GM19099 (cell line): Measurements from ENCODE around the gene CFAP65.

Experiments used
- POLR2A ChIP-seq: IDR thresholded peaks from 3 replicates; pipeline ENCODE4 v1.6.1; 2011; ENCODE audit warnings: low read depth; ENCODE audit not compliant: insufficient read length; ENCODE audit errors: extremely low read depth

Gene CFAP65

GRCh38 chr2:218953366-218953954 lies 87.9 kb downstream of the CFAP65 start:
- no peak for TF ChIP-seq POLR2A
